Measurements from ENCODE around the gene LENG9.

Gene LENG9

DNA sequence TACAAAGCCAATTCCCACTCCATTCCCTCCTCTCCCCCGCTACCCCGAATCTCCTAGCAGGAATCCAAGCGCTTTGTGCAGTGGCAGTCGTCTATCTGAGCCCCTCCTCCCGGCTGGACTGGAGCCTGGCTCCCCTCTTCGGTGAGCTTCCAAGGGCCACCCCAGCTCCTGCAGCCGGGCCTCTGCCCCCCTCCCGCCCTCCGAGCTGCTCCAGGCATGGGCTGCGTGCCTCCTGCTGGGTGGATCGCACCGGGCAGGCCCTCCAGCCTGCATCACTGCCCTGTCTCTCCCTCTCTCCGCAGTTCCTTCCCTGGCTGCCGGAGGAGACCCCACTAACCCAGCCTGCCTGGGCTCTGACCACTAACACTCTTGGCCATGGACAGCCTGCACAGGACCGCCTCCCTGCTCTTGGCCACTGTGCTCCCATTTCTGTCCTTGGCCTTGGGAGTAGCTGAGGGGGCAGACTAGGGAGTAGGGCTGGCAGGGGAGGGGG, 27.5 kb downstream of the LENG9 start:
- DNase-seq = peak; percentile 50

DNA sequence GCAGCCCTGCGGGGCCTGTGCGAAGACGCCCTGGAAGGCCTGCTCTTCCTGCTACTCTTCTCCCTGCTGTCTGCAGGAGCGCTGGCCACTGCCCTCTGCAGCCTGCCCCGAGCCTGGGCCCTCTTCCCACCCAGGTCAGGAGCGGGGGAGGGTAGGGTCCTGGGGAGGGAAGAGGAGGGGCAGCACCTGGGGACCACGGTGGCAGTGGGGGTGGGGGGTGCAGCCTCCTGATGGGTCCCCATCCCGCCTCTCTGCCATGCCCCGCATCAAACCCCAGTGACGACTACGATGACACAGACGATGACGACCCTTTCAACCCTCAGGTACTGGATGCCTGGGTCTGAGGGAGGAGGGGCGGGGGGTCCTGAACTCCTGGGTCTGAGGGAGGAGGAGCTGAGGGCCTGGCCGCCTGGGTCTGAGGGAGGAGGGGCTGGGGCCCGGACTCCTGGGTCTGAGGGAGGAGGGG, 28.0 kb downstream of the LENG9 start:
- peak; percentile 45 for DNase-seq

GRCh38 chr19:54434873-54435214, 28.7 kb downstream of the LENG9 start:
- DNase-seq = peak; percentile 40

DNA sequence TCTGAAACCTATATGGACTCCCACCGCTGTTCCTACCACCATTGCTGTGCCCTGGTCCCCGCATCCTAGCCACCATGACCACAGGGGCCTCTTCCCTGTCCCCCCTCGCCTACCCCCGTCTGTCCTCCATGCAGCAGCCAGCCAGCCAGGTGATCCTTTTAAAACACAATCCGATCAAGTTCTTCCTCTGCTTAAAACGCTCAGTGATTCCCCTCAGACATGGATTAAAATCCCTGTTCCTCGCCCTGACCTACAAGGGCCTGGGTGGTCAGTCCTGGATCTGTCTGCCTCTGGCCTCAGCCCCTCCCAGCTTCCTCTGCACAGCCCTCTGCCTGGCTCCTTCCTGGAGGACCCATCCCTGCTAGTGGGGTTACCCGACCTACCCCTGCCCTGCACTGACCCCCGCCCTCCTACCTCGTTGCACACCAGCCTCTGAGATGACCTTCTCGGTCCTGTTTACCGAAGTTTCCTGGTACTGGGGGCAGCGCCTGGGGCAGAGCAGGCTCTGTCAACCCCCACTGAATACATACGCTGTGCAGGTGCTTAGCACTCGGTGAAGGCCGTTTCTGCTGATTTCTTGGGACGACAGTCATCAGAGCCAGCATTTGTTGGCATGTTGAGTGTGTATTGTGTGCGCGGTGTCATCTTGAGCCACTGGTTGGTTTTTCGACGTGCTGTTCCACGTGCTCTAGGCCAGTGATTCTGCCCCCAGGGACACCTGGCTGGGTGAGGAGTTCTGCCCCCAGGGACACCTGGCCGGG, 29.3 kb downstream of the LENG9 start:
- no peak for DNase-seq

- no peak for DNase-seq
Measured at GRCh38 chr19:54433697-54434096, 29.9 kb downstream of the LENG9 start.

DNA sequence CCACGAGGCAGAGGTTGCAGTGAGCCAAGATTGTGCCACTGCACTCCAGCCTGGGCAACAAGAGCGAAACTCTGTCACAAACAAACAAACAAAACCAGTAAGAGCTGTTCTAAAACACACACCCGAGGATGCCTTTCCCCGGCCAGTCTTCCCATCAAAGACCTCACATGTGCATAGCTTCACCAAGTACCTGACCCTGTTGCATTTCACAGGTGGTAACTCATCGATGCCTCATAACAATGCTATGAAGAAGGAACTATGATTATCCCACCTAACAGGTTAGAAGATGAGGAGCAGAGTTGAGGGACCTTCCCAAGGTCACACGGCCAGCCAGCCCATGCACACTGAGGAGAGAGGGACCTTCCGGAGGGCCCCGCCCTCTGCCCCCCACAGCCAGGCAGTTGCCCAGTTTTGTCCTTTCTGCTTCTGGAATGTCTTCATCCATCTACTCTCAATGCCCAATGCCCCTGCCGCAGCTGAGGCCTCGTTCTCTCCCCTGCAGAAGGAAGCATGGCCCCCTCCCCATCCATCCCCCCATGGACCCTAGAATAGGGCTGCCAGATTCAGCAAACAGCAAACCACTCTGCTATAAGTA, 31.3 kb downstream of the LENG9 start:
- DNase-seq = no peak

DNA sequence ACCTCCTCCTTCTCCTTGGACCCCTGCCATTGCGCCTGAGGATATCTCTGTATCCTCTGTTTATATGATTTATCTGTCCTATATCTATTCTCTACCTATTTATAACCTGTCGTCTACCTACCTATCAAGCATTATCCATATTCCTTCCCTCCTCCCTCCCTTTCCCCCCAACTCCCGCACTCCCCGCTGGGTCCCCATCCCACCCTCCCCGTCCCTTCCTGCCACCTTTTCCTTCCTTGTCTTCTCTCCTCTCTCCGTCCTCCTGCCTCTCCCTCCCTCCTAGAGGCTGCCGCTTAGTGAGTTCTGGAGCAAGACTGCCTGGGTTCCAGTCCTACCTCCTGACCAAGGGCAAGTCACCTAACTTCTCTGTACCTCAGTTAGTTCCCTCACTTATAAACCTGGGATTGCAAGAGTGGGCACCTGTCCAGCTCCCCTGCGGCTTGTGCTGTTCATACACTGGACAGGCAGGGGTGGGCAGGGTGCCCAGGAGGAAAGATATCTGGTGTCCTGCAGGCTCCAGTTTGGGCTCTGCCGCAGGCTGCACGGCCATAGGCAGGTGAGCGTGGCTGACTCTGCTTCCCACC, 32.2 kb downstream of the LENG9 start:
- DNase-seq = peak; percentile 48

DNA sequence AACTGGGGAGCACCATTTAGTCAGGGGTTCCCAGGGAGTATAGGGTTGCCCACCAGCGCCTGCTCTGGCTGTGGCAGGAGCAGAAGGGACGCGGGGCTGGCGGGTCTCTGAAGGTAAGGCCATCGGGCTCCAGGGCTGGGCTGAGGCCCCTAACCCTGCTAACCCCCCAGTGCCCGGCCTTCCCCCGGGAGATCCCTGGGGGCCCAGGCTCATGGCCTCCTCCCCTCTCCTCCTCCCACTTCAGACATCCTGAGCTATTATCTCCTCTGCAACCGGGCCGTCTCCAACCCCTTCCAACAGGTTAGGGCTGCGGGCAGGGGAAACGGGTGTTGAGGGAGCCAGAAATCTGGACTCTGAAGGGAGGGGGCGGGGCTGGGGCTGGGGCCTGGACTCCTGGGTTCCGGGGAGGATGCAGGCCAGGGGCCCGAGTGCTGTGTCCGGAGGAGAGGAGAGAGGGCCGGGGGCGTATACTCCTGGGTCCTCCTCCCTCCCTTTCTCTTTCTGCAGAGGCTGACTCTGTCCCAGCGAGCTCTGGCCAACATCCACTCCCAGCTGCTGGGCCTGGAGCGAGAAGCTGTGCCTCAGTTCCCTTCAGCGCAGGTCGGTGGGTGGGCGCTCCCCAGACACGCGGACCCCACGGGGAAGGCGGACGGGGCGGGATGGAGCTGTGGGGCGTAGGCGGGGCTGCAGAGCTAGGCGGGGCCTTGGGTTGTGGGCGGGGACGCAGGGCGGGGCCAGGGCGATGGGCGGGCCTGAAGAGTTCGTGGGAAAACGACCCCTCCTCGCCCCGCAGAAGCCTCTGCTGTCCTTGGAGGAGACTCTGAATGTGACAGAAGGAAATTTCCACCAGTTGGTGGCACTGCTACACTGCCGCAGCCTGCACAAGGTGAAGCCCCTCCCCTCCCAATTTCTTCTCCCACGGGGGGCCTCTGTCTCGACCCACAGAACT, 33.0 kb downstream of the LENG9 start:
- DNase-seq = peak; percentile 74

GRCh38 chr19:54429545-54430227, 33.9 kb downstream of the LENG9 start:
- peak; percentile 44 for DNase-seq

- peak; percentile 42 for DNase-seq
Measured at GRCh38 chr19:54429176-54429495, 34.4 kb downstream of the LENG9 start.

GRCh38 chr19:54428323-54429175, 35.0 kb downstream of the LENG9 start:
- DNase-seq = peak; percentile 43

- DNase-seq = peak; percentile 40
Measured at GRCh38 chr19:54427586-54427985, 36.0 kb downstream of the LENG9 start.

DNA sequence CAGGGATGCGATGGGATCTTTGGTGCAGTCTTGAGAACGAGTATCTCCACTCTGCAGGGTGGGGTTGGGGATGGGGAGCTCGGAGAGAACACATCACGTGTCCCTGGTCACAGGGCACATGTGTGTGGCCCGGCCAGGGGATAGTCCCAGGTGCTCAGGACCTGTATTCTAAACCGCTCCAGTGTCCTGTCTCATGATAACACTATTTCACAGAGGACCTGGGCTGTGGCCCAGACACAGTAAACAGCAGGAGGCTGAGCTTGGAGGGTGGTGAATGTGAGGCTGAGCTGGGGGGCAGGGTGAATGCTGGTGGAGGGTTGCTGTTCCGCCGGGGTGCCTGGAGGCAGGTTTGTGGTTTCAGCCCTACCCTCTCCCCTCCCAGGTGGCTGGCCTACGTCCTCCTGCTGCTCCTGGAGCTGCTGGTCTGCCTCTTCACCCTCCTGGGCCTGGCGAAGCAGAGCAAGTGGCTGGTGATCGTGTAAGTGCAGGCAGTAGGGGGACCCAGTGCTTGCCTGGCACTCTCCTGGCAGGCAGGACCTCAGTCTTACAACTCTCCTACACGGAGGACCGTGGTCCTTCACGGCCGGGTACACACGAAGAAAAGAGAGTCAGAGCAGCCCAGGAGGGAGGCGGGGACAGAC, 37.2 kb downstream of the LENG9 start:
- peak; percentile 34 for DNase-seq

GRCh38 chr19:54425382-54425723, 38.2 kb downstream of the LENG9 start:
- no peak for DNase-seq

GRCh38 chr19:54424660-54425381, 38.8 kb downstream of the LENG9 start:
- peak; percentile 17 for DNase-seq

DNA sequence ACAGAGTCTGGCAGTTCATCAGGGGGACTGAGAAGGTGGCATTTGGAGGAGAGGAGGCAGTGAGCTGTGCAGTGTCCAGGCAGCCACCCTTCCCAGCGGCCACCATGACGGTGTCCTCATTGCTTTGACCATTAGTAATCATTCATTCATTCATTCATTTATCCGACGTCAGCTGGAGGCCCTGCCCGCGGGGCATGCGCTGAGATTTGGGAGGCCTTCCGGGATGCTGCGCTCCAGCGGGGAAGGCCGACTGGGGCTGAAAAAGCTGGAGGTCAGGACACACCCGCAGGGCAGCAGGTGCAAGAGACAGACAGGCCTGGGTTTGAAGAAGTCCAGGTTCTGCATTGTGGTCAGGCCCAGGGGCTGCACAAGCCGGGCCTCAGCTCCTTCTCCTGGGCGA, 39.4 kb downstream of the LENG9 start:
- DNase-seq = no peak

- no peak for DNase-seq
Measured at GRCh38 chr19:54422136-54422535, 41.4 kb downstream of the LENG9 start.

DNA sequence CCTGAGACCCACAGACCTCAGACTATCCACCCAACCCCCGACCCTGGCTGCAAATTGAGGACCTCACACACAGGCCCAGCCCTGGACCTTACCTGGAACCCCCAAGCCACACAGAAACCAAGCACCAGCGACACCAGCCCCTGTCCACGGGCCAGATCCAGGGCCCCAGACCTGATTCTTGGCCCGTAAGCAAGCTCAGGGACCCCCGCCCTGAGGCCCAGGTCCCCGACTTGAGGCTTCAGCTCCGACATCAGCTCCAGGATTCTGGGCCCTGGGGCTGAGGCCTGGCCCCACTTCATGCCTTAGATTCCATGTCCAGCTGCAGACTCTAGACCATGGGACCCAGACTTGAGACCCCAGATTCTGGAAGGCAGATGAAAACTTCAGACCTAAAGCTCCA, 42.1 kb downstream of the LENG9 start:
- DNase-seq = no peak

DNA sequence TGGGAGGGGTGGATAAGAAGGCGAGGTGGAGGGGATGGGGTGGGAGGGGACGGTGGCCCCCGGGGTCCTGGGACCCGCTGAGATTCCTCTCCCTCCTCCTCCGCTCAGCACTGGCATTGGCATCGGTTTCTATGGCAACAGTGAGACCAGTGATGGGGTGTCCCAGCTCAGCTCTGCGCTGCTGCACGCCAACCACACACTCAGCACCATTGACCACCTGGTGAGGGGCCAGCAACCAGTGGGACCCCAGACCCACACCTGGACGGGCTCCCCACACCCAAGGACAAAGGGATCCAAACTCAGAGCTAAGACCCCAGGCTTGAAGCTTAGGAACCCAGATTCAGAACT, 42.4 kb downstream of the LENG9 start:
- DNase-seq = no peak

DNA sequence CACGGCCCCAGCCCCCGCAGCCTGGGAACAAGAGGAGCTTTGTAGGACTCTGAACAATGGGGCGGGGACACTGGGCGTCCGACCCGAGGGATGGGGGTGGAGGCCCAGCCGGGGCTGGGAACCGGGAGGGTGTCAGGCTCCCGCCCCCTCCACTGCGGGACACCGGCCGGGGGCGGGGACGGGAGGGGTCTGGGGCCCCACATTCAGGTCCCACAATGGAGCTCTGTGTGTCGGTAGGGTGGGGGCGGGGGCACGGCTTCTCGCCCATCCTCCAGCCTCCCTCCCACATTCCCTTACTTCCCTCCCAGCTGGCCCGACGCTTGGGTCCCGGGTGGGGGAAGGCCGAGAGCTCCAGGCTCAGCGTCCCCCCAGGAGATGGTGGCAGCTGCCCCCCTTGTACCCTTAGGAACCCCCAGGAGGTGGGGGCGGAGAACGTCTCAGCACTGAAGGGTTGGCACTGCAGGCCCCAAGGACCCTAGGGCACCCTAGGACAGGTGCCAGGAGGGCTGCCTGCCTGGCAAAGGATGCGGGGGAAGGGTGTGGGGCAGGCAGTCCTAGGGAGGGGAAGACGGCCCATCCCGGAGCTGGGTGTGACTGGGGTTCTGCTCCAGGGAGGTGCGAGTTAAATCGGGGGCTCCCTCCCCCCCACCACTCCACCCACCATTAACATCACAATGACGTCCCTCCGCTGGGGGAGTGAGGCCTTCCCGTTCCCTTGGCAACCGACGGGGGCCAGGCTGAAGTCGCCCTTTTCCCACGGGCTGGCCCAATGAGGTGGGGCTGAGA, 43.0 kb downstream of the LENG9 start:
- DNase-seq = no peak
